ENCODE data around the gene WNT8A. TPM values are rescaled to one million over a fixed set of nuclear protein-coding genes. Genes with fewer than 3 reads are reported as not detected.

The WNT8A gene
- total and polyA plus RNA-seq, 2 of the 4 experiments (the other 2 are of a cell fraction): not detected

DNA sequence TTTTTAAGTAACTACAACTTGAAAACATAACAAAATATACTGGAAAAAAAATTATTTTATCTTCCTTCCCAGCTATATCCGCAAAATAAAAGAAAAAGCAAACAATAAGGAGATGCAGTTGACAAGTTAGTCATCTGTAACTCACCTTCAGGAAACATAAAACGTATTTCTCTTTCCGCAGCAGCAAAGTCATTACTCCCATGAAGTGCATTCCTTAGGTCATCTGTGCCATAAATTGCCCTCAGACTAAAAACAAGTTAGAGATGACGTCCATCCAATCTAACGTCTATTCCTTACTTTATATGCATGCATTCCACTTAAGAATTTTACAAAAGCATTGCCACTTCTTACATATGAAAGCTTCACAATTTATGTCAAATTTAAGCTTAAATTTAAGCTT lies 44.5 kb downstream of the WNT8A start:
- intact Hi-C loops (cut with micrococcal nuclease) (no loop called here), dilution Hi-C loops (cut with HindIII; ENCODE audit: low sequenced_read_pairs, unreplicated experiment) (no loop called here), in situ Hi-C loops (cut with MboI; ENCODE audit: low sequenced_read_pairs) (loop anchor here (25.0 kb wide), 2 partner anchors 91 to 491 kb away; partner anchors contain the start of gene FAM13B)
- no peak overlapping the region for H4K5ac ChIP-seq (ENCODE audit: low read depth, low read length)
- H2BK5ac ChIP-seq (ENCODE audit: low read depth, low read length, poor library complexity, severe bottlenecking): no peak overlapping the region
- H3K9me3 ChIP-seq (ENCODE audit: control insufficient read depth, insufficient read depth, low read length): no peaks in the 10 kb centered on the region
- H3K79me1 ChIP-seq (ENCODE audit: low read depth in 1 of 2, low read length in 2 of 2): no peaks in the 10 kb centered on the region
- CTCF ChIA-PET: interaction anchor here (0.6 to 0.8 kb wide), 2 partner anchors 92 to 160 kb away, joined by 3 to 5 read pairs; no protein-coding TSS in a partner anchor
- no peak overlapping the region for H2AK9ac ChIP-seq (replicated peaks; ENCODE audit: low read depth, low read length, poor library complexity)
- no peak overlapping the region for H2AFZ ChIP-seq (replicated peaks; ENCODE audit: low read length, poor library complexity)
- no peak overlapping the region for H2AK5ac ChIP-seq (ENCODE audit: low read depth, low read length)
- no peak overlapping the region for H3K23ac ChIP-seq (ENCODE audit: low read depth, low read length)
- H3K4me3 ChIP-seq (ENCODE audit: insufficient read depth, low read depth, low read length): no peak overlapping the region
- no peak overlapping the region for H2BK15ac ChIP-seq (ENCODE audit: low read depth, low read length)
- no peaks in the 10 kb centered on the region for H3K36me3 ChIP-seq (ENCODE audit: control insufficient read depth, insufficient read depth, low read length)
- no peak overlapping the region for H3K4ac ChIP-seq (ENCODE audit: low read depth, low read length)
- H3K4me1 ChIP-seq (ENCODE audit: control insufficient read depth, insufficient read depth, low read length): no peaks in the 10 kb centered on the region
- no TSS peak for BruUV-seq (replicated peaks)
- H4K91ac ChIP-seq (ENCODE audit: insufficient read depth, low read depth, low read length): no peak overlapping the region
- H3K56ac ChIP-seq (ENCODE audit: extremely low read depth, insufficient read depth, low read length): no peak overlapping the region
- ATAC-seq (ENCODE audit: low read depth) (no peak), DNase-seq (no peak)
- H3K9me1 ChIP-seq (ENCODE audit: insufficient read depth, low read length): no peaks in the 10 kb centered on the region
- H2BK20ac ChIP-seq (ENCODE audit: low read depth, low read length): no peak overlapping the region
- no peak overlapping the region for H3K27ac ChIP-seq (ENCODE audit: insufficient read depth, low read length)
- H3K18ac ChIP-seq (ENCODE audit: low read depth, low read length): no peak overlapping the region
- no peak overlapping the region for H4K8ac ChIP-seq (ENCODE audit: low read depth in 2 of 2, low read length in 2 of 2)
- no peaks in the 10 kb centered on the region for H4K20me1 ChIP-seq (ENCODE audit: insufficient read depth, low read length)
- H3K4me2 ChIP-seq (ENCODE audit: low read depth, low read length): no peak overlapping the region
- no peak overlapping the region for H3K14ac ChIP-seq (replicated peaks; ENCODE audit: low read depth, low read length)
- TF ChIP-seq FOS (IDR thresholded peaks at IDR 0.05; ENCODE audit: low read depth, low read length) (no peak), SMC3 (IDR thresholded peaks at IDR 0.05; ENCODE audit: low read depth, low read length) (no peak), CHD1 (IDR thresholded peaks at IDR 0.05; ENCODE audit: low read depth, low read length) (no peak), CEBPB (IDR thresholded peaks at IDR 0.05; ENCODE audit: low read depth, low read length) (no peak), RAD21 (IDR thresholded peaks at IDR 0.05; ENCODE audit: low read length) (no peak), MAZ (IDR thresholded peaks at IDR 0.05; ENCODE audit: borderline replicate concordance, low read depth, low read length) (no peak), RFX5 (IDR thresholded peaks at IDR 0.05; ENCODE audit: low read depth, low read length) (no peak), MXI1 (IDR thresholded peaks at IDR 0.05; ENCODE audit: borderline replicate concordance, low read depth, low read length) (no peak), RCOR1 (IDR thresholded peaks at IDR 0.05; ENCODE audit: insufficient replicate concordance, low read length) (no peak), BHLHE40 (IDR thresholded peaks at IDR 0.05; ENCODE audit: low read depth, low read length) (no peak), NFE2L2 (IDR thresholded peaks at IDR 0.05; ENCODE audit: low read depth, low read length) (no peak), MAFK (IDR thresholded peaks at IDR 0.05; ENCODE audit: low read depth, low read length) (no peak), POLR2A (IDR thresholded peaks at IDR 0.05; ENCODE audit: low read depth, low read length) (no peak)
- TF ChIP-seq, protein P1, sequence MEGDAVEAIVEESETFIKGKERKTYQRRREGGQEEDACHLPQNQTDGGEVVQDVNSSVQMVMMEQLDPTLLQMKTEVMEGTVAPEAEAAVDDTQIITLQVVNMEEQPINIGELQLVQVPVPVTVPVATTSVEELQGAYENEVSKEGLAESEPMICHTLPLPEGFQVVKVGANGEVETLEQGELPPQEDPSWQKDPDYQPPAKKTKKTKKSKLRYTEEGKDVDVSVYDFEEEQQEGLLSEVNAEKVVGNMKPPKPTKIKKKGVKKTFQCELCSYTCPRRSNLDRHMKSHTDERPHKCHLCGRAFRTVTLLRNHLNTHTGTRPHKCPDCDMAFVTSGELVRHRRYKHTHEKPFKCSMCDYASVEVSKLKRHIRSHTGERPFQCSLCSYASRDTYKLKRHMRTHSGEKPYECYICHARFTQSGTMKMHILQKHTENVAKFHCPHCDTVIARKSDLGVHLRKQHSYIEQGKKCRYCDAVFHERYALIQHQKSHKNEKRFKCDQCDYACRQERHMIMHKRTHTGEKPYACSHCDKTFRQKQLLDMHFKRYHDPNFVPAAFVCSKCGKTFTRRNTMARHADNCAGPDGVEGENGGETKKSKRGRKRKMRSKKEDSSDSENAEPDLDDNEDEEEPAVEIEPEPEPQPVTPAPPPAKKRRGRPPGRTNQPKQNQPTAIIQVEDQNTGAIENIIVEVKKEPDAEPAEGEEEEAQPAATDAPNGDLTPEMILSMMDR (conservative IDR thresholded peaks at IDR 0.05; ENCODE audit: low read depth, low read length): no peak
- TF ChIP-seq, protein P2, sequence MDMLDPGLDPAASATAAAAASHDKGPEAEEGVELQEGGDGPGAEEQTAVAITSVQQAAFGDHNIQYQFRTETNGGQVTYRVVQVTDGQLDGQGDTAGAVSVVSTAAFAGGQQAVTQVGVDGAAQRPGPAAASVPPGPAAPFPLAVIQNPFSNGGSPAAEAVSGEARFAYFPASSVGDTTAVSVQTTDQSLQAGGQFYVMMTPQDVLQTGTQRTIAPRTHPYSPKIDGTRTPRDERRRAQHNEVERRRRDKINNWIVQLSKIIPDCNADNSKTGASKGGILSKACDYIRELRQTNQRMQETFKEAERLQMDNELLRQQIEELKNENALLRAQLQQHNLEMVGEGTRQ (IDR thresholded peaks at IDR 0.05; ENCODE audit: low read depth, low read length): no peak
- TF ChIP-seq, protein P3, sequence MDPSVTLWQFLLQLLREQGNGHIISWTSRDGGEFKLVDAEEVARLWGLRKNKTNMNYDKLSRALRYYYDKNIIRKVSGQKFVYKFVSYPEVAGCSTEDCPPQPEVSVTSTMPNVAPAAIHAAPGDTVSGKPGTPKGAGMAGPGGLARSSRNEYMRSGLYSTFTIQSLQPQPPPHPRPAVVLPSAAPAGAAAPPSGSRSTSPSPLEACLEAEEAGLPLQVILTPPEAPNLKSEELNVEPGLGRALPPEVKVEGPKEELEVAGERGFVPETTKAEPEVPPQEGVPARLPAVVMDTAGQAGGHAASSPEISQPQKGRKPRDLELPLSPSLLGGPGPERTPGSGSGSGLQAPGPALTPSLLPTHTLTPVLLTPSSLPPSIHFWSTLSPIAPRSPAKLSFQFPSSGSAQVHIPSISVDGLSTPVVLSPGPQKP (IDR thresholded peaks at IDR 0.05; ENCODE audit: borderline replicate concordance, low read depth, low read length): no peak
- no peaks in the 10 kb centered on the region; the same call in none of the 2 replicates for H3K27me3 ChIP-seq (ENCODE audit: control insufficient read depth, insufficient read depth, low read length)
- POLR2A ChIA-PET (ENCODE audit: unreplicated experiment): no interaction called here
- no peak overlapping the region for H2BK120ac ChIP-seq (ENCODE audit: low read depth, low read length)
- WGBS, 2 experiments (ENCODE audit: extremely low coverage in 2 of 2, insufficient read length in 1 of 2): 18% methylated on average over 2 of the region's 5 CpGs; no CpG with 5 or more reads in 1 of the 2 experiments
- no peak overlapping the region for H3K9ac ChIP-seq (ENCODE audit: low read depth, low read length)
